HG02678 (cell line): ENCODE results near the gene TPM2.
A peak's percentile ranks its signal among the peaks of the same experiment; 100 is the strongest.

ENCODE experiments used
- ATAC-seq: cut with Tn5 transposase; IDR thresholded peaks from one replicate; pipeline ENCODE4 v1.9.1; 2021; ENCODE audit warnings: mild to moderate bottlenecking, moderate library complexity; ENCODE audit not compliant: unreplicated experiment

TPM2 gene

DNA sequence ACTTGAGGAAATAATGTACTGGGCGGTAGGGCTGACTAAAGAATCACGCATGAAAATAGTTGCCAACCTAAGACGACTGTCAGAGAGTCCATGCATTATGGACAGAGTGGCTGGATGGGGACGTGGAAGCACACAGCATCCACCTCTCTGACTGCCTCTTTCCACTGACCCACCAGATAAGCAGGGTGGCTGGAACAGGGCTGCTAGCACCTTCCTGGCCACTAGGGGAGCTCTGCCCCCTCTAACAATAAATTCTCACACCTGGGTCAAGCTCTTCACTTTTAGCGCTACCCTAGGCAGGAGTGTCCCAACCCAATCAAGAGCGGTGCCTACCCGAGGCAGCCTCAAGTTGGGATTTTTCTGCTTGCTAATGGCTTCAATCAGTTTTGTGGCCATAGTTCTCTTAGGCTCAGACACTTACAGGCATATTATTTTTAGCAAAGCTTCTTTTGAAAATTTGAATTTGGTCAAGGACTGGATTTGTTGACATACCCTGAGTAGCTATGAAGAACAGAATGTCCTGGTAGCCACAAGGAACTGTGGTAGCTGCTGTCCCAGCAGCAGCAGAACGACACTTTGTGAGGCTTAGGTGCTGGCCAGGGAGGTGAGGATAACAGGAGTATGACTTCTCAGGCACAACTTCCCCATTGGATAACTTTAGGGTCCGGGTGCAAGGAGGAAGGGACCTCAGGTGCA lies 6.9 kb upstream of the TPM2 start:
- ATAC-seq: peak; percentile 91

DNA sequence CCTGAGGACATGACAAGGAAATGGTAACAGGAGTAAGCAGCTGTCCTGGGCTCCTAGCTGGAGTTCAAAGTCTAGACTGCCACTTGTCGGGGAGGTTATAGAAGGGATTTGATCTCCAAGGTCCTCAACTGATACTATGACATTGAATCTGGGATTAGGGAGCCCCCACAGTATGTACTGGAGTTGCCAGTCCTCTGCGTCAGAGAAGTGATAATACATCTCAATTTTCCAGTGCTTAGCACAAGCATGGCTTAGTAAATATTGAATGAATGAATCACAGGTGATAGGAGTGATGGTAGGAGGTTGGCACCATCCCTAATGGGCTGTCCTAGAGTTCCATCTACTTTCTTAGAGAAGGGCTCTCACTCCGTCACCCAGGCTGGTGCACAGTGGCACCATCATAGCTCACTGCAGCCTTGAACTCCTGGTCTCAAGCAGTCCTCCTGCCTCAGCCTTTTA lies 6.2 kb upstream of the TPM2 start:
- no peak for ATAC-seq

DNA sequence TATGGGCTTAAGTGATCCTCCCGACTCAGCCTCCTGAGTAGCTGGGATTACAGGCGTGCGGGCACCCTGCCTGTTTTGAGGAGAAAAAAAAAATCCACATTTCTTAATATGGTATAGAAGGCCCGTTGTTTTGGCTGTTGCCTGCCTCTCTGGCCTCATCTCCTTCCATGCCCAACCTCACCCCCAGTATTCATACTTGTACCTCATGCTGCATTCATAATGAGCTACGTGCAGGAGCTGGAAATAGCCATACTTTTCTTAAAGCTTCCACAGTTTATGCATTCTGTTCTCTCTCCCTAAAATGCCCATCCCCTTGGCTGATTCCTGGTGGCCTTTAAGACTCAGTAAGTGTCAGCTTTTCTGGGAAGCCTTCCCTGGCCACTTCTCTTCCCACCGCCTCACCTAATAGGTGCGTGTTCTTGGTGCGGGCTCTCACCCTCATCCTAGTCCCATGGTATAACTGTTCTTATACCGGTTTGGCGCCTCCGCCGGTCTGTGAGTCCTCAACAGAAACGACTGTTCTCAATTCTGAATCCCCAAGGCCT lies 2.1 kb upstream of the TPM2 start:
- ATAC-seq: no peak

DNA sequence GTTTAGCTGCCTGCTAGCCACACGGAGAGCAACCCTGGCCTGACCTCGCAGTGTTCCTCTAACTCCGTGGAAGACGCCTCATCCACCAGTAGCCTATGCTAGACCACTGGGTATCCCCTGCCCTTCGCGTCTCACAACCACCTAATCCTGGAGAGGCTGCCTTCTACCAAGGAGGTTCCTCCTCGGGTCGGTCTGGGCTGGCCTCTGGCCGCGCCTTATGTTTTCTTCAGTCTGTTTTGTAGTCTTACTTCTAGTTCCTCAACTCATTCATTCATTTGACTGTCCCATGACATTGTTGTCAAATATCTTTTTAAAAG lies 1.6 kb upstream of the TPM2 start:
- no peak for ATAC-seq

DNA sequence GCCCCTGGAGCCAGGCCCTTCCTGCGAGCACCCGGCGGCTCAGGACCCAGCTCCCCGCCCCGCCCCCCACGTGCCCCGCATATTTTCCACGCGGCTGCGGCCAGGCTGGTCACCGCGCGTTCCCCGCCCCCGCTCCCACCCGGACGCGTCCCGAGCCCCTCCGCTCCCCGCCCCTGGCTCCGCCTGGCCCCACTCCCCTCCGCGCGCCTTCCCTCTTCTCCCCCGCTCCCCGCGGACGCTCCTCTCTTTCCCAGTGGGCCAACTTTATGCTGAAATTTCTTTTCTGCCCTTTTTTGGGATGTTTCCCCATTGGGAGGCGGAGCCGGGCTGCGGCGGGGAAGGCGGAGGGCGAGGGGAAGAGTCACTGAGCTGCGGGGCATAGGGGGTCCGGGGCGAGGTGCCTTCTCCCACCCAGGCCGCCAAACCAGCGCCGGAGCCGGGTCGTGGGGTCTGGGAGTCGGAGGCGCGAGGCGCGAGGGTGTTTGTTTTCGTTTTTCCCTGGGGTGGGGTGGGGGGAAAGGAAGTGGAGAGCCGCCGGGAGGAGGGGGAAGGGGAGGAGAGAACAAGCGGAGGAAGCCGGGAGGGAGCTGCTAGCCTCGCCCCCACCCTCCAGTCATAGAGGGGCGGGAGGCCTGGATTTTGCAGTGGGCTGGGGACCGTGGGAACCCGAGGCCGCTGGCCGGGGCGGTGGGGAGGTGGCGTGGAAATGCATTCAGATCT lies 1.0 kb upstream of the TPM2 start:
- ATAC-seq: peak; percentile 37

DNA sequence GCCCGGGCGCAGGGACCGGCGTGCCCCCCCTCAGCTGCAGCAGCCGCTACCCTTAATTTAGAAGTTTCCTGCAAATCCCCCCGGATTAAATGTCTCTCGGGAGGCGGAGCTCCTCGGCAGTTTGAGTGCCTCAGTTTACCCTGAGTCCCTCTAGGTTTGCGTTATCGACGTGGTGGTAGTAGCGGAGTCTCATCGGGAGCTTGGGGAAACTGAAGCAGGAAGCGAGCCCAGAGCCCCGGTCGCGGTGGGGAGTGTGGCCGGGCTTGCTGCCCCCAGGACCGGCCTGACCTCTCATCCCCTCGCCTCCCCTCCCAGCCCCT lies 529 bp upstream of the TPM2 start:
- ATAC-seq: peak; percentile 6

- no peak for ATAC-seq
Measured at GRCh38 chr9:35688558-35689541, 875 bp downstream of the TPM2 start.

DNA sequence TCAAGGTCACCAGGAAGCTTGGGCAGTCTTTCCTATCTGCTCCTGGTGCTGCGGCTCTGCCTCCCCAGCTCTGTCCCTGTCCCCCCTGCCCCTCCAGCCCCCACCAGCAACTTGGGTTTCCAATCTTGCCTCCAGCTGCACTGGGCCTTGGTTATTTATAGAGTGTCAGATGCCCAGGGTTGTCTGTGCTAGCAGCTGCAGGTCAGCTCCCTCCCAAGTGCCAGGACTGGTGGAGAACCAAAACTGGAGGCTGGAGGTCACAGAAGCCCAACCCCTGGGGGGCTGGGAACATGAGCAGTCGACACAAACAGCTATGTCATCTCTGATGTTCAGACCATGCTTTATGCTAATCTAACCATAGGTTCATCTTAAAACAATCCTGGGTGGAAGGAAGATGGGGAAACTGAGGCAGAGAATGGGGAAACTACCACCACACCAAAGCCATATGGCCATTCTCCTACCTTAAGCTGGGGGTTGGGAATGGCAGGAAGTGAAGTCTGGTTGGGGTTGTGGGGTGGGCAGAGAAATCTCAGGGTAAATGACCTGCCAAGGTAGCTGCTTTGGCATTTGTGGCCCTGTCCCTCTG lies 1.7 kb downstream of the TPM2 start:
- ATAC-seq: no peak

DNA sequence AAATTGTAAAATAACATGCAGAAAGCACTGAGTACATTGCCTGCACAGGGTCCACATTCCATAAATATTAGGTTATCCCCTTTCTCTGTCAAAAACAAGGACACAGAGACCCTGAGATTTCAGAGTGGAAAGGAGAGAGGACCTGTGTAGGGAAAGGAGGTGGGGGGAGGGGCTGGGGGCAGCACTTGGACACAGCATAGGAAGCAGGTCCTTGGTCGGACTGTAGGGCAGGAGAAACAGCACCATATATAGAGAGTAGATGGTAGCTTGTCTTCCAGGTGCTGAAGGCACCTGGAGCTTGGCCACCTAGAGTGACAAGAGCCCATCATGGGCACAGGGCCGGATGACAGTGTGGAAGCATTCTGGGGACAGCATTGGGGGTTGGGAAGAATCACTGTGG lies 2.4 kb downstream of the TPM2 start:
- no peak for ATAC-seq

- no peak for ATAC-seq
Measured at GRCh38 chr9:35686222-35687203, 3.2 kb downstream of the TPM2 start.

DNA sequence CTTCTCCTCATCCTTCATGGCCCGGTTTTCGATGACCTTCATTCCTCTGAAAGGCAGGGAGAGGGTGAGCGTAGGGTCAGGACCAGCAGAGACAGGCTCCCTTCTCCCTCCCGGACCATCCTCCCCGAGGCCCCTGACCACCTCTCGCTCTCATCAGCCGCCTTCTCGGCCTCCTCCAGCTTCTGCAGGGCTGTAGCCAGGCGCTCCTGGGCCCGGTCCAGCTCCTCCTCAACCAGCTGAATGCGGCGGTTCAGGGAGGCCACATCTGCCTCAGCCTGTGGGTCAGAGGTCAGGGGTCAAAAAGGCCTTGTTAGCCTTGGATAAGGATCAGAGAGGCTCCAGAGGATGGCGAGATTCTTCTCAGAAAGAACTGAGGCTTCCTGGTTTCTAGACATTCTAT lies 4.2 kb downstream of the TPM2 start:
- ATAC-seq: no peak

GRCh38 chr9:35684921-35685320 lies 4.8 kb downstream of the TPM2 start:
- ATAC-seq: no peak

DNA sequence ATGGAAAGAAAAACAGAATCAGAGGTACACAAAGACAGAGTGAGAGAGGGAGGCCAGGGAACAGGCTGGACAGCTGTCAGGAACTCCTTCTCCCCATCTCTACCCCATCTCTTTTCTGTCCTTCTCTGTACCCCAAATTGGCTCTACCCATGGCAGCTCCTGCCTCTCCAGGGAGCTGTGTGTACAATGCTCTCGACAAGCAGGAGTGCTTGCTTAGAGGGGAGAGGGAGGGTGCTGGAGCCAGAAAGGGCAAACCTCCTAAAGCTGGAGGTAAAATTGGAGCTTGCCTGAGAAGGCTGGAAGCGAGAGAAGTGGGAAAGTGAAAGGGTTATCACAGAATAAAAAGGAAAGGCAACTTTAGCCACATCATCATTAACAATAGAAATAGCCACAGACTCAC lies 6.4 kb downstream of the TPM2 start:
- no peak for ATAC-seq

DNA sequence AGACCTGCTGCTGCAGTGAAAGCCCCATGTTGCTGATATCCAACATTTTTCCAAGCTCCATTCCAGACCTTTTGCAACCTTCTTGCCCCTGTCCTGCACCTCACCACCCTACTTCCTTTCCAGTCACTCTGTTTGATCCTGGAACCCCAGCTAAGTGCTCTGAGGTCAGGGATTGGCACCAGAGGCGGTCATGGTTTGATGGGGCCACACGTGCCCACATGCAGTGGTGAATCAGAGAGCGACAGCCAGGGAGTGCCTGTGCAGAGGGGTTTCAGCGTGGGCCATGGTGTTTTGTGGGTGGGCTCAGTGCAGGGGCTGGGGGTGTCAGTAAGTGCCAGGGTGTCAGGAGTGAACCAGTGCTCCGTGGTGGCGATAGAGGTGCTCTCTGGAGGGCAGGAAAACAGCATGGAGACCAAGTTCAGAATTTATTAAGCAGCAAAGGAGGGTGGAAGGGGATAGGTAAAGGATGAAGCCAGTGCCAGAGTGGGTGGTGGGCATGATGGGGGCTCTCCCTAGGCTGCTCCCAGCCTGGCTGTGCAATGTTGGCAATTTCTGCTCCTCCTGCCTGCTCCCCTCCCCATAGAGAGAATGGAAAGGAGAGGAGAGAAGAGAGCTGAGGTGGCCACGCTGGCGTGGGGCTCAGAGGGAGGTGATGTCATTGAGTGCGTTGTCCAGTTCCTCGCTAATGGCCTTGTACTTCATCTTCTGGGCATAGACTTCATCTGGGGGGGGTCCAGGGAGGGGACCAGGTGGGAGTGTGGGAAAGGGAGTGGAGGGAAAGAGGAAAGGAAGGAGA lies 7.0 kb downstream of the TPM2 start:
- no peak for ATAC-seq

DNA sequence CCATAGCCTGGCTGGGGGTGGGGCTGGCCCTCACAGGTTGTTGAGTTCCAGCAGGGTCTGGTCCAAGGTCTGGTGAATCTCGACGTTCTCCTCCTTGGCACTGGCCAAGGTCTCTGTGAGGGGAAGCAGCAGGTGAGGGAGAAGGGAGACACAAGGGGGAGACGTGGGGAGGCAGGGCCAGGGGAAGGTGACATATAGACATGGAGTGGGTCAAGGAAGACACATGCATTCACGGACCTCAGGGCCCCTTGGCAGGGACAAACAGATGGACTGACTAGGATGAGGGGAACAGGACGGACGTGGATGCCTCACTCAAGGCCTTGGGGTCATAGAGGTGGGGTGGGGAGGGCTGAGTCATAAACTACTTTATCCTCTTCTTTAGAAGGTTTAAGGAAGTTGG lies 7.7 kb downstream of the TPM2 start:
- ATAC-seq: no peak

- ATAC-seq: no peak
Measured at GRCh38 chr9:35681341-35682002, 8.3 kb downstream of the TPM2 start.

DNA sequence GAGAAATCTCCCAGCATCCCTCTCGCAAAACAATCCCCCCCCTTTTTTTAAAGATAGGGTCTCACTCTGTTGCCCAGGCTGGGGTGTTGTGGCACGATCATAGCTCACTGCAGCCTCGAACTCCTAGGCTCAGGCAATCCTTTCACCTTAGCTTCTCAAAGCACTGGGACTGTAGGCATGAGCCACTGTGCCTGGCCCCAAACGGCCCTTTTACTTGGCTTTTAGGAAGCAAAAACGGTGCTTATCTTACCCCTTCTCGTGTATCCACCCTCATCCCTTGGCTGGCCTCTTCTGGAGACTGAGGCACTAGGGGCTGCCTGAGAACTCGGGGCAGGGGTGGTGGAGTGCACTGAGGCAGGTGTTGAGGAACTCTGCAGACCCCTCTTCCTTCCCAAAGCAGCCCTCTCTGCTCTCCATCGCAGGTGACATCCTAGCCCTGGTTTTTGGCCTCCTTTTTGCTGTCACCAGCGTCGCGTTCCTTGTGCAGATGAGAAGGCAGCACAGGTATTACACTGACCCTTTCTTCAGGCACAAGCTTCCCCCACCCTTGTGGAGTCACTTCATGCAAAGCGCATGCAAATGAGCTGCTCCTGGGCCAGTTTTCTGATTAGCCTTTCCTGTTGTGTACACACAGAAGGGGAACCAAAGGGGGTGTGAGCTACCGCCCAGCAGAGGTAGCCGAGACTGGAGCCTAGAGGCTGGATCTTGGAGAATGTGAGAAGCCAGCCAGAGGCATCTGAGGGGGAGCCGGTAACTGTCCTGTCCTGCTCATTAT lies 9.2 kb downstream of the TPM2 start:
- ATAC-seq: no peak
